MM.1S (cell line): Measurements from ENCODE around the gene XK.
A peak's percentile ranks its signal among the peaks of the same experiment; 100 is the strongest.
"Not testable (repeated sequence)": the region's sequence is repeated elsewhere in the genome, so short reads cannot be mapped to it uniquely, and the experiment has no call there.

Experiments
- DNase-seq: peaks from one replicate; pipeline ENCODE4 v3.0.0-alpha.2; 2015
- H2AFZ ChIP-seq: fragments of 300-600 bp; sonication (generic); 2 replicates; pipeline ENCODE4 v1.6.0; 2016; ENCODE audit warnings: antibody characterized with exemption, low read length
- H3F3A ChIP-seq: fragments of 300-600 bp; sonication (generic); 2 replicates; pipeline ENCODE4 v1.6.1; 2016; ENCODE audit warnings: mild to moderate bottlenecking, antibody characterized with exemption, low read length, moderate library complexity, mixed read lengths; ENCODE audit not compliant: insufficient read depth
- H3K27ac ChIP-seq: fragments of 300-600 bp; sonication (generic); 2 replicates; pipeline ENCODE4 v1.5.1; 2016; ENCODE audit warnings: mild to moderate bottlenecking, low read length
- H3K27me3 ChIP-seq: fragments of 300-600 bp; sonication (generic); replicated peaks from 2 replicates; pipeline ENCODE4 v1.6.0; 2016; ENCODE audit warnings: low read length; ENCODE audit not compliant: insufficient read depth
- H3K36me3 ChIP-seq: fragments of 300-600 bp; sonication (generic); replicated peaks from 2 replicates; pipeline ENCODE4 v1.6.1; 2016; ENCODE audit warnings: mild to moderate bottlenecking, low read length, mixed read lengths; ENCODE audit not compliant: insufficient read depth
- H3K4me1 ChIP-seq: fragments of 300-600 bp; sonication (generic); 2 replicates; pipeline ENCODE4 v1.6.1; 2016; ENCODE audit warnings: low read length, mixed read lengths
- H3K4me2 ChIP-seq: fragments of 300-600 bp; sonication (generic); 2 replicates; pipeline ENCODE4 v1.6.0; 2016; ENCODE audit warnings: low read depth, low read length
- H3K4me3 ChIP-seq: fragments of 300-600 bp; sonication (generic); 2 replicates; pipeline ENCODE4 v1.5.1; 2016; ENCODE audit warnings: low read length, mixed read lengths
- H3K79me2 ChIP-seq: fragments of 300-600 bp; sonication (generic); 2 replicates; pipeline ENCODE4 v1.6.1; 2016; ENCODE audit warnings: mixed run types, low read length, mixed read lengths
- H3K9ac ChIP-seq: fragments of 300-600 bp; sonication (generic); 2 replicates; pipeline ENCODE4 v1.6.1; 2016; ENCODE audit warnings: low read length, mixed read lengths
- H3K9me2 ChIP-seq: fragments of 300-600 bp; sonication (generic); replicated peaks from 2 replicates; pipeline ENCODE4 v1.6.1; 2016; ENCODE audit warnings: mild to moderate bottlenecking, low read length, mixed read lengths; ENCODE audit not compliant: insufficient read depth
- H3K9me3 ChIP-seq: fragments of 300-600 bp; sonication (generic); replicated peaks from 2 replicates; pipeline ENCODE4 v1.6.1; 2016; ENCODE audit warnings: mild to moderate bottlenecking, low read length, mixed read lengths; ENCODE audit not compliant: insufficient read depth
- H4K20me1 ChIP-seq: fragments of 300-600 bp; sonication (generic); 2 replicates; pipeline ENCODE4 v1.6.1; 2016; ENCODE audit warnings: mild to moderate bottlenecking, low read length, moderate library complexity, mixed read lengths; ENCODE audit not compliant: insufficient read depth
- EZH2 ChIP-seq: fragments of 300-600 bp; sonication (generic); optimal IDR thresholded peaks from 2 replicates; pipeline ENCODE3; 2017; ENCODE audit warnings: low read depth, mild to moderate bottlenecking, antibody characterized with exemption, low read length, mixed read lengths
- EZH2phosphoT487 ChIP-seq: fragments of 300-600 bp; sonication (generic); IDR thresholded peaks from 2 replicates; pipeline ENCODE4 v1.6.1; 2018; ENCODE audit warnings: antibody characterized with exemption, low read length
- TF ChIP-seq, protein P1 (sequence below): fragments of 300-600 bp; sonication (generic); IDR thresholded peaks from 2 replicates; pipeline ENCODE4 v1.5.1; 2016; ENCODE audit warnings: antibody characterized with exemption, low read length, mixed read lengths

XK gene

DNA sequence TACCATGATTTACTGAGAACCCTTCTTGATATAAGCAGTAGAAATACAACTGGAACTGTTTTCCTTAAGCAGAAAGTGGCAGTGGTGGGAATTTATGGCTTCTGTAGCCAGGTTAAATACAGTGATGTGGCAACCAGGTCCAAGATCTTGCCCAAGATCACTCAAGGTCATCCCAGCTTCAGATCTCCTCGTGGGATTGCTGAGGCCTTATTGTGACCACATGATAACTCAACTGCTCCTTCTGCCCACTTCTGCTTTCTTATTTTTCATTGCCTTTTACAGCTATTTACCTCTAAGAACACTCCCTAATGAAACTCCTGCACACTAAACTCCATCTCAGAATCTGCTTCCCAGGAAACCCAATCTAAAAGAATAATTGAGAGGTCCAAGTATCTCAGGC, 81.8 kb downstream of the XK start:
- no peaks in the 10 kb centered on the region for H4K20me1 ChIP-seq
- TF ChIP-seq EZH2 (no peak), EZH2phosphoT487 (no peak)
- TF ChIP-seq, protein P1, sequence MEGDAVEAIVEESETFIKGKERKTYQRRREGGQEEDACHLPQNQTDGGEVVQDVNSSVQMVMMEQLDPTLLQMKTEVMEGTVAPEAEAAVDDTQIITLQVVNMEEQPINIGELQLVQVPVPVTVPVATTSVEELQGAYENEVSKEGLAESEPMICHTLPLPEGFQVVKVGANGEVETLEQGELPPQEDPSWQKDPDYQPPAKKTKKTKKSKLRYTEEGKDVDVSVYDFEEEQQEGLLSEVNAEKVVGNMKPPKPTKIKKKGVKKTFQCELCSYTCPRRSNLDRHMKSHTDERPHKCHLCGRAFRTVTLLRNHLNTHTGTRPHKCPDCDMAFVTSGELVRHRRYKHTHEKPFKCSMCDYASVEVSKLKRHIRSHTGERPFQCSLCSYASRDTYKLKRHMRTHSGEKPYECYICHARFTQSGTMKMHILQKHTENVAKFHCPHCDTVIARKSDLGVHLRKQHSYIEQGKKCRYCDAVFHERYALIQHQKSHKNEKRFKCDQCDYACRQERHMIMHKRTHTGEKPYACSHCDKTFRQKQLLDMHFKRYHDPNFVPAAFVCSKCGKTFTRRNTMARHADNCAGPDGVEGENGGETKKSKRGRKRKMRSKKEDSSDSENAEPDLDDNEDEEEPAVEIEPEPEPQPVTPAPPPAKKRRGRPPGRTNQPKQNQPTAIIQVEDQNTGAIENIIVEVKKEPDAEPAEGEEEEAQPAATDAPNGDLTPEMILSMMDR = no peak
- no peak for DNase-seq

GRCh38 chrX:37768866-37769265, 83.3 kb downstream of the XK start:
- not testable (repeated sequence) for H4K20me1 ChIP-seq, H3K9me2 ChIP-seq, DNase-seq, H2AFZ ChIP-seq, H3F3A ChIP-seq, H3K9ac ChIP-seq, H3K36me3 ChIP-seq, H3K79me2 ChIP-seq, H3K4me3 ChIP-seq, H3K27me3 ChIP-seq, H3K4me1 ChIP-seq, H3K27ac ChIP-seq, H3K9me3 ChIP-seq, H3K4me2 ChIP-seq

More for the DNA sequence above, 81.8 kb downstream of the XK start:
- H3F3A ChIP-seq = no peaks in the 10 kb centered on the region
- H3K36me3 ChIP-seq = no peaks in the 10 kb centered on the region
- no peaks in the 10 kb centered on the region for H3K27me3 ChIP-seq
- H3K4me2 ChIP-seq = no peak overlapping the region
- no peaks in the 10 kb centered on the region for H3K9me2 ChIP-seq
- no peak overlapping the region for H3K27ac ChIP-seq
- H3K9ac ChIP-seq = no peak overlapping the region
- H3K9me3 ChIP-seq = no peaks in the 10 kb centered on the region
- no peaks in the 10 kb centered on the region for H3K79me2 ChIP-seq
- peaks cover 15% of the 10 kb centered on the region; the same call in 1 of the 2 replicates for H3K4me1 ChIP-seq
- no peak overlapping the region for H2AFZ ChIP-seq
- H3K4me3 ChIP-seq = no peak overlapping the region

DNA sequence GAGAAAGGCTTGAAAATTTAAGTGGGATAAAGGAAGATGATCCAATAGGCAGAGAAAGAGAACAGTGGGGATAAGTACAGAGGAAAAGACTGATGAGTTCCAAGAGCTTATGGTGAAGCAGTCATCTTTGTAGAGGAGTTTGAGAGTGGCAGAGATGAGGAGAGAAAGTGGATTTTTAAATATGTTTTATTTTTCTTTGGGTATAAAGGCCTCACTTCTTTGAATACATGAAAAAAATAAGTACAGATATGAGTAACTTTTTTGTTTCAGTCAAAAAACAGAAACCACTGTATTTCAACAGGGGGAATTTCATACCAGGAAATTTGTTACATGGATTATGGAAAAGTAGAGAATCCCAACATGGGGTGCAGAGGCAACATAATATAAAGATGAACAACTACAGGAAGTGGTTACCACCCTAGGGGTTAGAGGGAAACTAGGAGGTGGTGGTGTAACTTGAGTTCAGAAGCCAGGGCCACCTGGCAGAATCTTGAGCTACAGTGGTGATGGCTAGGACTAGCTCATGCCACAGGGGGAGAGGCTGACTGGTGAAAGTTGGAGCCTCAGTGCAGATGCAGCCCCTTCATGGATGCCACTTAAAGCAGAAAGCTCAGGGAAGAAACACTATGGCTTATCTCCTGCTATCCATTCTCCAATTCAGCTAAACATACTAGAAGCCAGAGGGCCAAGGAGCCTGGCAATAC, 90.8 kb downstream of the XK start:
- Histone ChIP-seq H3K4me3 (no peak overlapping the region), H3K9me2 (no peaks in the 10 kb centered on the region), H2AFZ (no peak overlapping the region), H3K9me3 (no peaks in the 10 kb centered on the region), H3K27ac (peak overlapping the region; percentile 49; the same call in 1 of the 2 replicates), H3K9ac (no peak overlapping the region), H3K27me3 (no peaks in the 10 kb centered on the region), H4K20me1 (no peaks in the 10 kb centered on the region), H3K4me1 (peaks cover 26% of the 10 kb centered on the region), H3K79me2 (no peaks in the 10 kb centered on the region), H3K4me2 (peak overlapping the region; percentile 43), H3F3A (peaks cover 6% of the 10 kb centered on the region; the same call in 1 of the 2 replicates), H3K36me3 (no peaks in the 10 kb centered on the region)
- TF ChIP-seq, protein P1 = no peak
- TF ChIP-seq EZH2phosphoT487 (no peak), EZH2 (no peak)
- peak; percentile 58 for DNase-seq

DNA sequence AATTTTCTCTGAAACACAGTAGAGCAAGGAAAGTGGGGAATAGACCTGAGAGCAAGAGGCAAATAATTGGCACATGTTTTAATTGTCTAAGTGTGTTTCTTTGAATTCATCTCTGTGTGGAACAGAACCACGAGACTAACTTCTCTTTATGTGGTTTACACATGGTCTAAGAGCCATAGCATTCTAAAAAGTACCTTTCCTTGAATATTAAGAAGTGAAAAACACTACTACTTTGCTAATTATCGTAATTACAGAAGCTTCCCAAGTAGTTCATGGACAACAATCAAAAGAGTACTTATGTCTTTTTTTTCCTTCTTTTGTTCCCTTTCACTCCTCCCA, 91.4 kb downstream of the XK start:
- no peak for DNase-seq
- H3K36me3 ChIP-seq = no peaks in the 10 kb centered on the region
- peak overlapping the region; percentile 43; the same call in 1 of the 2 replicates for H3K4me2 ChIP-seq
- H3K4me3 ChIP-seq = no peak overlapping the region
- no peaks in the 10 kb centered on the region for H3K9me3 ChIP-seq
- H3K9ac ChIP-seq = no peak overlapping the region
- no peak overlapping the region for H2AFZ ChIP-seq
- peaks cover 26% of the 10 kb centered on the region for H3K4me1 ChIP-seq
- peaks cover 6% of the 10 kb centered on the region; the same call in 1 of the 2 replicates for H3F3A ChIP-seq
- no peaks in the 10 kb centered on the region for H3K27me3 ChIP-seq
- H4K20me1 ChIP-seq = no peaks in the 10 kb centered on the region
- TF ChIP-seq, protein P1 = no peak
- TF ChIP-seq EZH2phosphoT487 (no peak), EZH2 (no peak)
- no peaks in the 10 kb centered on the region for H3K79me2 ChIP-seq
- H3K9me2 ChIP-seq = no peaks in the 10 kb centered on the region
- H3K27ac ChIP-seq = peak overlapping the region; percentile 49; the same call in 1 of the 2 replicates
